K562 (cell line): ENCODE results near the gene COL7A1. TPM values are rescaled to one million over a fixed set of nuclear protein-coding genes. Genes with fewer than 3 reads are reported as not detected.

ENCODE experiments used
- microRNA counts: library from miRNA; unstranded; fragments of <30 nt; microRNA quantifications from one replicate; lab custom pipeline; 2016
- microRNA-seq: library from miRNA; unstranded; fragments of <30 nt; microRNA quantifications from one replicate; pipeline ENCODE4, GENCODE V29; 2018; ENCODE audit warnings: borderline microRNAs expressed
- polyA plus RNA-seq, 8 experiments: library from polyadenylated mRNA; depleted of rRNA in 4 of 8; stranded (reverse) in 5 of 8; unstranded in 3 of 8; fragments of >200 nt; fragmentation: Nextera tagmentation in 2 of 8; fragmentation: Illumina TruSeq in 1 of 8; extraction: Ambion mirVana in 2 of 8; extraction: Trizol in 1 of 8; gene quantifications; 2 replicates each; pipeline versions ENCODE4 v1.2.1 to v1.2.3, GENCODE V29; 2011 to 2014; ENCODE audit warnings: inconsistent platforms in 1 of 8, missing spikeins in 1 of 8
- small RNA-seq: library from RNA; depleted of rRNA; stranded (forward); fragments of <200 nt; gene quantifications from one replicate; pipeline ENCODE3, GENCODE V24; 2014
- total RNA-seq, 7 experiments: library from RNA; depleted of rRNA in 6 of 7; stranded (reverse); fragments of >200 nt in 6 of 7; fragmentation: Illumina TruSeq in 2 of 7; extraction: Trizol in 2 of 7; gene quantifications; 2 replicates each; pipeline versions ENCODE4 v1.2.1 to v1.2.3, GENCODE V29; 2011 to 2021; ENCODE audit warnings: low replicate concordance in 1 of 7

COL7A1 gene
- total and polyA plus RNA-seq, 9 of the 15 experiments (the other 6 are each of a cell fraction or from before 2014, with no cell fraction given) = 0.09 to 0.66 (median 0.35) TPM; not detected in 3

MicroRNAs within 50 kb of the gene (microRNA counts, 767-probe panel; counts per million panel counts)
- microRNA hsa-miR-711 (lab: Ali Mortazavi, UCI) = not detected

Small RNAs within 50 kb of the gene (microRNA-seq; reads per million reads assigned to microRNA genes)
- gene MIR4793 (not detected), gene MIR6823 (not detected), gene MIR711 (not detected)

Small RNAs within 50 kb of the gene (small RNA-seq; reads per million reads assigned to genes)
- gene MIR6823 = not detected

Other genes with a start within 250 kb of the COL7A1 start
Only the 7 nearest of the 14 such genes appear.
- gene PFKFB4, start 38.5 kb downstream of the COL7A1 start, total RNA-seq (2014; rRNA removed) = 15.3 and 16.6 TPM in 2 replicates
- gene PFKFB4, start 38.5 kb downstream of the COL7A1 start, total RNA-seq (2014; rRNA removed; fragmentation: Illumina TruSeq; extraction: Trizol) = 9.6 and 11.3 TPM in 2 replicates
- gene PFKFB4, start 38.5 kb downstream of the COL7A1 start, total RNA-seq (2015; rRNA removed; fragmentation: Illumina TruSeq; extraction: Trizol) = 12.9 and 14.7 TPM in 2 replicates
- 13.5 and 15.8 TPM in 2 replicates for gene PFKFB4, start 38.5 kb downstream of the COL7A1 start, total RNA-seq (2021)
- gene PFKFB4, start 38.5 kb downstream of the COL7A1 start, polyA plus RNA-seq (2011; rRNA removed) = 56.3 and 71.4 TPM in 2 replicates
- 13.8 and 14.5 TPM in 2 replicates for gene PFKFB4, start 38.5 kb downstream of the COL7A1 start, polyA plus RNA-seq (2014; fragmentation: Illumina TruSeq; extraction: Trizol)
- 1 to 10 TPM in 1 of 2 experiments, under 1 TPM in 1; 0.92 to 1.6 TPM for gene PFKFB4, start 38.5 kb downstream of the COL7A1 start, polyA plus RNA-seq (2014; fragmentation: Nextera tagmentation; extraction: Ambion mirVana)
- gene PFKFB4, start 38.5 kb downstream of the COL7A1 start, polyA plus RNA-seq (2014; rRNA removed) = 13.2 and 14.0 TPM in 2 replicates
- gene UCN2, start 31.5 kb downstream of the COL7A1 start, total RNA-seq (2014; rRNA removed) = not detected in 2 replicates
- not detected in 2 replicates for gene UCN2, start 31.5 kb downstream of the COL7A1 start, total RNA-seq (2014; rRNA removed; fragmentation: Illumina TruSeq; extraction: Trizol)
- not detected in 2 replicates for gene UCN2, start 31.5 kb downstream of the COL7A1 start, total RNA-seq (2015; rRNA removed; fragmentation: Illumina TruSeq; extraction: Trizol)
- gene UCN2, start 31.5 kb downstream of the COL7A1 start, total RNA-seq (2021) = 0.11 TPM in 1 of 2 replicates, not detected in the other
- 0.05 and 0.08 TPM in 2 replicates for gene UCN2, start 31.5 kb downstream of the COL7A1 start, polyA plus RNA-seq (2011; rRNA removed)
- not detected in 2 replicates for gene UCN2, start 31.5 kb downstream of the COL7A1 start, polyA plus RNA-seq (2014; fragmentation: Illumina TruSeq; extraction: Trizol)
- not detected for gene UCN2, start 31.5 kb downstream of the COL7A1 start, polyA plus RNA-seq (2014; fragmentation: Nextera tagmentation; extraction: Ambion mirVana)
- gene UCN2, start 31.5 kb downstream of the COL7A1 start, polyA plus RNA-seq (2014; rRNA removed) = not detected in 2 replicates
- gene UQCRC1, start 14.3 kb upstream of the COL7A1 start, total RNA-seq (2014; rRNA removed) = 237 and 300 TPM in 2 replicates
- 167 and 219 TPM in 2 replicates for gene UQCRC1, start 14.3 kb upstream of the COL7A1 start, total RNA-seq (2014; rRNA removed; fragmentation: Illumina TruSeq; extraction: Trizol)
- gene UQCRC1, start 14.3 kb upstream of the COL7A1 start, total RNA-seq (2015; rRNA removed; fragmentation: Illumina TruSeq; extraction: Trizol) = 249 and 268 TPM in 2 replicates
- gene UQCRC1, start 14.3 kb upstream of the COL7A1 start, total RNA-seq (2021) = 288 and 299 TPM in 2 replicates
- 424 and 448 TPM in 2 replicates for gene UQCRC1, start 14.3 kb upstream of the COL7A1 start, polyA plus RNA-seq (2011; rRNA removed)
- gene UQCRC1, start 14.3 kb upstream of the COL7A1 start, polyA plus RNA-seq (2014; fragmentation: Illumina TruSeq; extraction: Trizol) = 253 and 318 TPM in 2 replicates
- 100 to 1,000 TPM; 125 to 181 TPM for gene UQCRC1, start 14.3 kb upstream of the COL7A1 start, polyA plus RNA-seq (2014; fragmentation: Nextera tagmentation; extraction: Ambion mirVana)
- 274 and 293 TPM in 2 replicates for gene UQCRC1, start 14.3 kb upstream of the COL7A1 start, polyA plus RNA-seq (2014; rRNA removed)
- gene TMEM89, start 26.4 kb upstream of the COL7A1 start, total RNA-seq (2014; rRNA removed) = not detected in 2 replicates
- gene TMEM89, start 26.4 kb upstream of the COL7A1 start, total RNA-seq (2014; rRNA removed; fragmentation: Illumina TruSeq; extraction: Trizol) = not detected in 2 replicates
- not detected in 2 replicates for gene TMEM89, start 26.4 kb upstream of the COL7A1 start, total RNA-seq (2015; rRNA removed; fragmentation: Illumina TruSeq; extraction: Trizol)
- gene TMEM89, start 26.4 kb upstream of the COL7A1 start, total RNA-seq (2021) = not detected in 2 replicates
- gene TMEM89, start 26.4 kb upstream of the COL7A1 start, polyA plus RNA-seq (2011; rRNA removed) = not detected in 2 replicates
- gene TMEM89, start 26.4 kb upstream of the COL7A1 start, polyA plus RNA-seq (2014; fragmentation: Illumina TruSeq; extraction: Trizol) = not detected in 2 replicates
- gene TMEM89, start 26.4 kb upstream of the COL7A1 start, polyA plus RNA-seq (2014; fragmentation: Nextera tagmentation; extraction: Ambion mirVana) = not detected
- not detected in 2 replicates for gene TMEM89, start 26.4 kb upstream of the COL7A1 start, polyA plus RNA-seq (2014; rRNA removed)
- 14.8 and 22.2 TPM in 2 replicates for gene SLC26A6, start 40.1 kb upstream of the COL7A1 start, total RNA-seq (2014; rRNA removed)
- gene SLC26A6, start 40.1 kb upstream of the COL7A1 start, total RNA-seq (2014; rRNA removed; fragmentation: Illumina TruSeq; extraction: Trizol) = 7.1 and 10.5 TPM in 2 replicates
- gene SLC26A6, start 40.1 kb upstream of the COL7A1 start, total RNA-seq (2015; rRNA removed; fragmentation: Illumina TruSeq; extraction: Trizol) = 11.9 and 12.4 TPM in 2 replicates
- gene SLC26A6, start 40.1 kb upstream of the COL7A1 start, total RNA-seq (2021) = 26.5 and 27.2 TPM in 2 replicates
- gene SLC26A6, start 40.1 kb upstream of the COL7A1 start, polyA plus RNA-seq (2011; rRNA removed) = 20.4 and 42.8 TPM in 2 replicates
- gene SLC26A6, start 40.1 kb upstream of the COL7A1 start, polyA plus RNA-seq (2014; fragmentation: Illumina TruSeq; extraction: Trizol) = 19.7 and 21.0 TPM in 2 replicates
- 1 to 10 TPM; 2.1 to 4.5 TPM for gene SLC26A6, start 40.1 kb upstream of the COL7A1 start, polyA plus RNA-seq (2014; fragmentation: Nextera tagmentation; extraction: Ambion mirVana)
- 24.8 and 26.6 TPM in 2 replicates for gene SLC26A6, start 40.1 kb upstream of the COL7A1 start, polyA plus RNA-seq (2014; rRNA removed)
- gene CELSR3, start 67.6 kb upstream of the COL7A1 start, total RNA-seq (2014; rRNA removed) = 0.64 and 0.98 TPM in 2 replicates
- gene CELSR3, start 67.6 kb upstream of the COL7A1 start, total RNA-seq (2014; rRNA removed; fragmentation: Illumina TruSeq; extraction: Trizol) = 0.47 and 0.48 TPM in 2 replicates
- gene CELSR3, start 67.6 kb upstream of the COL7A1 start, total RNA-seq (2015; rRNA removed; fragmentation: Illumina TruSeq; extraction: Trizol) = 0.76 and 0.79 TPM in 2 replicates
- 1.6 and 2.1 TPM in 2 replicates for gene CELSR3, start 67.6 kb upstream of the COL7A1 start, total RNA-seq (2021)
- 0.84 and 0.93 TPM in 2 replicates for gene CELSR3, start 67.6 kb upstream of the COL7A1 start, polyA plus RNA-seq (2011; rRNA removed)
- 1.1 and 1.5 TPM in 2 replicates for gene CELSR3, start 67.6 kb upstream of the COL7A1 start, polyA plus RNA-seq (2014; fragmentation: Illumina TruSeq; extraction: Trizol)
- under 1 TPM; 0.10 to 0.20 TPM for gene CELSR3, start 67.6 kb upstream of the COL7A1 start, polyA plus RNA-seq (2014; fragmentation: Nextera tagmentation; extraction: Ambion mirVana)
- 1.3 and 2.7 TPM in 2 replicates for gene CELSR3, start 67.6 kb upstream of the COL7A1 start, polyA plus RNA-seq (2014; rRNA removed)
- 12.3 and 18.7 TPM in 2 replicates for gene NCKIPSD, start 90.6 kb upstream of the COL7A1 start, total RNA-seq (2014; rRNA removed)
- gene NCKIPSD, start 90.6 kb upstream of the COL7A1 start, total RNA-seq (2014; rRNA removed; fragmentation: Illumina TruSeq; extraction: Trizol) = 4.1 and 6.3 TPM in 2 replicates
- gene NCKIPSD, start 90.6 kb upstream of the COL7A1 start, total RNA-seq (2015; rRNA removed; fragmentation: Illumina TruSeq; extraction: Trizol) = 9.7 and 10.0 TPM in 2 replicates
- 17.3 and 20.1 TPM in 2 replicates for gene NCKIPSD, start 90.6 kb upstream of the COL7A1 start, total RNA-seq (2021)
- 24.4 and 35.6 TPM in 2 replicates for gene NCKIPSD, start 90.6 kb upstream of the COL7A1 start, polyA plus RNA-seq (2011; rRNA removed)
- 15.0 and 16.2 TPM in 2 replicates for gene NCKIPSD, start 90.6 kb upstream of the COL7A1 start, polyA plus RNA-seq (2014; fragmentation: Illumina TruSeq; extraction: Trizol)
- 1 to 10 TPM in 1 of 2 experiments, under 1 TPM in 1; 0.49 to 1.7 TPM for gene NCKIPSD, start 90.6 kb upstream of the COL7A1 start, polyA plus RNA-seq (2014; fragmentation: Nextera tagmentation; extraction: Ambion mirVana)
- 17.8 and 21.4 TPM in 2 replicates for gene NCKIPSD, start 90.6 kb upstream of the COL7A1 start, polyA plus RNA-seq (2014; rRNA removed)